Stimulated activated CD8-positive, alpha-beta memory T cell treated with anti-CD3 and anti-CD28 coated beads, Interleukin-7, amount 100 ng/mL, for 4 hours (primary cell): ENCODE data around the gene SEPTIN3.

Source experiments
- DNase-seq, 2 donors: peaks; one replicate each; pipeline ENCODE4 v3.0.0-alpha.2; 2020; ENCODE audit warnings: low read depth in 2 of 2

Gene SEPTIN3

GRCh38 chr22:41969110-41969646 is at the start of gene SEPTIN3:
SEPTIN3 (plus strand) TSS chr22:41969443; CDS start chr22:41971493, 2,050 bp downstream.
- no peak for DNase-seq

GRCh38 chr22:41920271-41920976 is 48.8 kb upstream of the SEPTIN3 start:
- no peak for DNase-seq

- DNase-seq, result no peak
Observed at GRCh38 chr22:41922328-41922727, 46.9 kb upstream of the SEPTIN3 start.

GRCh38 chr22:41922940-41923594 is 46.2 kb upstream of the SEPTIN3 start:
- DNase-seq, result no peak

- DNase-seq, result no peak
Observed at GRCh38 chr22:41923595-41924276, 45.5 kb upstream of the SEPTIN3 start.

- DNase-seq, result peak; percentile 43 to 67
Observed at GRCh38 chr22:41925783-41926460, 43.3 kb upstream of the SEPTIN3 start.

- DNase-seq, result no peak
Observed at GRCh38 chr22:41927813-41928212, 41.4 kb upstream of the SEPTIN3 start.

GRCh38 chr22:41928593-41929417 is 40.4 kb upstream of the SEPTIN3 start:
- no peak for DNase-seq

- no peak for DNase-seq
Observed at GRCh38 chr22:41929418-41929810, 39.8 kb upstream of the SEPTIN3 start.

- no peak for DNase-seq
Observed at GRCh38 chr22:41931701-41932269, 37.5 kb upstream of the SEPTIN3 start.

GRCh38 chr22:41932353-41932752 is 36.9 kb upstream of the SEPTIN3 start:
- DNase-seq, result no peak

GRCh38 chr22:41933411-41934177 is 35.6 kb upstream of the SEPTIN3 start:
- DNase-seq, result no peak

- no peak for DNase-seq
Observed at GRCh38 chr22:41934284-41935014, 34.8 kb upstream of the SEPTIN3 start.

- no peak for DNase-seq
Observed at GRCh38 chr22:41935015-41935351, 34.3 kb upstream of the SEPTIN3 start.

- DNase-seq, result no peak
Observed at GRCh38 chr22:41935509-41935908, 33.7 kb upstream of the SEPTIN3 start.

GRCh38 chr22:41936894-41937169 is 32.4 kb upstream of the SEPTIN3 start:
- no peak for DNase-seq

GRCh38 chr22:41939981-41940831 is 29.0 kb upstream of the SEPTIN3 start:
- peak; percentile 85 to 96 for DNase-seq
